Cardiac fibroblast (primary cell): Measurements from ENCODE around the gene MIF4GD.
"Not testable (repeated sequence)": the region's sequence is repeated elsewhere in the genome, so short reads cannot be mapped to it uniquely, and the experiment has no call there.

Experiments
- DNase-seq, 2 donors: peaks; one replicate each; pipeline versions ENCODE4 v3.0.0 to v3.0.0-alpha.2; 2010; ENCODE audit warnings: low read depth in 2 of 2
- H3K4me3 ChIP-seq, 2 donors: replicated peaks in 1 of 2; 1 replicate in 1 of 2; 2 replicates in 1 of 2; pipeline ENCODE4 v1.5.1; 2011; ENCODE audit warnings: low read depth in 2 of 2, low read length in 2 of 2, mild to moderate bottlenecking in 2 of 2, moderate library complexity in 1 of 2
- CTCF ChIP-seq: IDR thresholded peaks from one replicate; pipeline ENCODE4 v1.5.1; 2011; ENCODE audit warnings: low read depth, mild to moderate bottlenecking, low read length, inconsistent platforms

Gene MIF4GD

DNA sequence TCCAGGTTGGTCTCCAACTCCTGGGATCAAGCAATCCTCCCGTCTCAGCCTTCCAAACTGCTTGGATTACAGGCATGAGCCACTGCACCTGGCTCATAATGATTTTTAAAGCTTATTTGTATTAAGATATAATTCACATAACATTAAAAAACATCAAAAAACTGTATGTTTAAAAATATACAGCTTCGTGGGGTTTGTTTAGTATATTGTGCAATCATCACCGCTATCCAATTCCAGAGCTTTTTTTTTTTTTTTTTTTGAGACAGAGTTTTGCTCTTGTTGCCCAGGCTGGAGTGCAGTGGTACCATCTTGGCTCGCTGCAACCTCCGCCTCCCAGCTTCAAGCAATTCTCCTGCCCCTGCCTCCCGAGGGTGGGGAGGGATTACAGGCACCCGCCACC, 29.2 kb upstream of the MIF4GD start:
- TF ChIP-seq CTCF: no peak
- H3K4me3 ChIP-seq: no peak overlapping the region
- DNase-seq: no peak

DNA sequence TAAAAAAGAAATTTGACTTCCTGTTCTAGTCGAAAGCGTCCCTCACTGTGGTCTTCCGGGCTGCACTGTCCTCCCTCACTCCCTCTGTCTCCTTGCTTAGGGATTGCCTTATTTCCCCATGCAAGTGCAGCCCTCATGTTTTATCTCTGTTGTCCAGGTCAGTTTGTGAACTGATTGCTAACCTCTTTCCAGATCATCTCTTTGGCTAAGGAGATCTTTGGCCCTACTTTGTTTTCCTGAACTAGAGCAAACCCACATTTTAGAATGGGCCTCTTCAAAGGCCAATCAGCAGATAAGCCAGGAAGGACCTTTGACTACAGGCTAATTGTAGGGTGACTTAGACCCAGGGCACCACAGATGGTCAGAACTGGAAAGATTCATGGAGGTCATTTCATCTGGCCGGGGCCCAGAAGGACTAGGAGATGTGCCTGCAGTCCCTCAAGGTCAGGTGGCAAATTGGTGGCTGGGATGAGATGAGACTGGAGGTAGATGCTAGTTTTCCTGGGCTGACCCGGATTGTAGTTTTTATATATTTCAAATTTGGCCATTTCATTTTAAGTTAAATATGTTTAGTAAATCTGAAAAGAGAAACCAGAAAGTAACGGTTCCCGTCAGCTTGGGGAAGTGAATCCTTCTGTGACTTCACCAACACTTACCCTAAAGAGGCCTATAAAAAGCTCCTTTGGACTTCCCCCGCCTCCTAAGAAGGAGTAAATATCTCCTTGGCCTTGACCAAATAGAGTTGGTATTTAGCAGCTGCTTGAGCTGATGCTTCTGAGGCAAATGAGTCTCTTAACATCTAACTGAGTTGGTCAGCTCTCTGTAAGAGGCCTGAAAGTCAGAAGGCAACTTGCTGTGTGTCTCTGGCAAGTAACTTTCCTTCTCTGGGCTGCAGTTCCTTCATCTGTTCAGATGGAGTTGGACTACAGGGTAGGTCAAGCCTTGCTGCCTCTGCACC, 24.4 kb upstream of the MIF4GD start:
- TF ChIP-seq CTCF: no peak
- DNase-seq: no peak

DNA sequence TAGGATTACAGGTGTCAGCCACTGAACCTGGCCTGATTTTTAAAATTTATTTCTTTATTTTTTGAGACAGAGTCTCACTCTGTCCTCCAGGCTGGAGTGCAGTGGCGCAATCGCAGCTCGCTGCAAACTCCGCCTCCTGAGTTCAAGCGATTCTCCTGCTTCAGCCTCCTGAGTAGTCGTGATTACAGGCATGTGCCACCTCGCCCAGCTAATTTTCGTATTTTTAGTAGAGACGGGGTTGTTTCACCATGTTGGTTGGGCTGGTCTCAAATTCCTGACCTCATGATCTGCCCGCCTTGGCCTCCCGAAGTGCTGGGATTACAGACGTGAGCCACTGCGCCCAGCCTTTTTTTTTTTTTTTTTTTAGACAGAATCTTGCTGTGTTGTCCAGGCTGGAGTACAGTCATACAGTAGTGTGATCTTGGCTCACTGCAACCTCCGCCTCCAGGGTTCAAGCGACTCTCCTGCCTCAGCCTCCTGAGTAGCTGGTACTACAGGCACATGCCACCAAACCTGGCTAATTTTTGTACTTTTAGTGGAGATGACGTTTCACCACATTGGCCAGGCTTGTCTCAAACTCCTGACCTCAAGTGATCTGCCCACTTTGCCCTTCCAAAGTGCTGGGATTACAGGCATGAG, 21.9 kb upstream of the MIF4GD start:
- not testable (repeated sequence) for DNase-seq, H3K4me3 ChIP-seq

More for the DNA sequence above, 24.4 kb upstream of the MIF4GD start:
- H3K4me3 ChIP-seq: no peak overlapping the region

GRCh38 chr17:75289832-75290337, 18.9 kb upstream of the MIF4GD start:
- DNase-seq: peak; percentile 65 to 67
- no peak for TF ChIP-seq CTCF
- H3K4me3 ChIP-seq: peak overlapping the region; percentile 89 to 92

GRCh38 chr17:75289115-75289831, 18.2 kb upstream of the MIF4GD start, which contains the start of gene SLC25A19:
Gene SLC25A19, minus strand, starts transcription at chr17:75289433. Its CDS starts 2,669 bp downstream, at chr17:75286764.
- TF ChIP-seq CTCF: no peak
- DNase-seq: peak; percentile 99
- H3K4me3 ChIP-seq: peak within 1 kb of the TSS; percentile 89 to 92

GRCh38 chr17:75288770-75289114, 17.7 kb upstream of the MIF4GD start:
- no peak for DNase-seq
- H3K4me3 ChIP-seq: peak overlapping the region; percentile 89 to 92
- TF ChIP-seq CTCF: no peak
